Fibroblast of the aortic adventitia (primary cell): ENCODE results near the gene AARS2. TPM values are rescaled to one million over a fixed set of nuclear protein-coding genes. Genes with fewer than 3 reads are reported as not detected.

Experiments used
- DNase-seq: peaks from one replicate; pipeline ENCODE4 v3.0.0-alpha.2; 2010; ENCODE audit warnings: low read depth
- H3K4me3 ChIP-seq: 2 replicates; pipeline ENCODE4 v1.5.1; 2011; ENCODE audit warnings: low read depth, mild to moderate bottlenecking, control low read depth, low read length, moderate library complexity
- total RNA-seq: library from RNA; depleted of rRNA; stranded (reverse); fragments of >200 nt; gene quantifications from 2 replicates; pipeline ENCODE4 v1.2.3, GENCODE V29; 2012; ENCODE audit warnings: low replicate concordance
- TF ChIP-seq, protein P1 (sequence below): IDR thresholded peaks from 2 replicates; pipeline ENCODE4 v1.5.1; 2011; ENCODE audit warnings: mild to moderate bottlenecking, low read length, control low read depth, inconsistent platforms; ENCODE audit not compliant: insufficient read depth

Gene AARS2
- total RNA-seq, 1 donor = 12.7 TPM

GRCh38 chr6:44294832-44295791 lies 18.0 kb downstream of the AARS2 start:
- no peak for DNase-seq
- no peak overlapping the region for H3K4me3 ChIP-seq
- TF ChIP-seq, protein P1, sequence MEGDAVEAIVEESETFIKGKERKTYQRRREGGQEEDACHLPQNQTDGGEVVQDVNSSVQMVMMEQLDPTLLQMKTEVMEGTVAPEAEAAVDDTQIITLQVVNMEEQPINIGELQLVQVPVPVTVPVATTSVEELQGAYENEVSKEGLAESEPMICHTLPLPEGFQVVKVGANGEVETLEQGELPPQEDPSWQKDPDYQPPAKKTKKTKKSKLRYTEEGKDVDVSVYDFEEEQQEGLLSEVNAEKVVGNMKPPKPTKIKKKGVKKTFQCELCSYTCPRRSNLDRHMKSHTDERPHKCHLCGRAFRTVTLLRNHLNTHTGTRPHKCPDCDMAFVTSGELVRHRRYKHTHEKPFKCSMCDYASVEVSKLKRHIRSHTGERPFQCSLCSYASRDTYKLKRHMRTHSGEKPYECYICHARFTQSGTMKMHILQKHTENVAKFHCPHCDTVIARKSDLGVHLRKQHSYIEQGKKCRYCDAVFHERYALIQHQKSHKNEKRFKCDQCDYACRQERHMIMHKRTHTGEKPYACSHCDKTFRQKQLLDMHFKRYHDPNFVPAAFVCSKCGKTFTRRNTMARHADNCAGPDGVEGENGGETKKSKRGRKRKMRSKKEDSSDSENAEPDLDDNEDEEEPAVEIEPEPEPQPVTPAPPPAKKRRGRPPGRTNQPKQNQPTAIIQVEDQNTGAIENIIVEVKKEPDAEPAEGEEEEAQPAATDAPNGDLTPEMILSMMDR = no peak

GRCh38 chr6:44292661-44293365 lies 20.3 kb downstream of the AARS2 start:
- TF ChIP-seq, protein P1 = no peak
- H3K4me3 ChIP-seq = no peak overlapping the region
- DNase-seq = no peak

GRCh38 chr6:44291841-44292240 lies 21.3 kb downstream of the AARS2 start:
- H3K4me3 ChIP-seq = no peak overlapping the region
- TF ChIP-seq, protein P1 = no peak
- no peak for DNase-seq

DNA sequence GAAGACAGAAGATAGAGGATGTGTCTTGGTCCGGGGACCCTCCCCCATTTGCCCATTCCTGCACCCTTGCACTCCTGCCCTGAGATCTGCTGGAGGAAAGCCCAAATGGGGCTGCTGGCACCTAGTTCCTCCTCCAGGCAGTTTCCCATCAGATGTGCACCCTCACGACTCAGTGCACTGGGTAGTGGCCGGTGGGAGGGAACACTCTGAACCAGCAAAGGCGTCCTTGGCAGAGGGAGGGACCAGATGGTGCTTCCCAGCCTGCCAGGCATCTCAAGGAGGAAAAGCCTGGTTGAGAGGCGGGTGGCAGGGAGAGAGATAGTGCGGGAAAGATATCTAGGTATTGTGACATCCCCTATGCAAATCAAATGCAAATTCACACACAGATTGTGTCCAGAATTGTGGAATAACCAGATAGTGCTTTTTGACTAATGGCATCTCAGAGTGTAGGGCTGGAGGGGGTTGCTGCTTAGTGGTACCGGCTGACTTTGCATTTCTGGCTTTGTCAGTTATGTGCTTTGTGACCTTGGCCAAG lies 23.4 kb downstream of the AARS2 start:
- no peak overlapping the region for H3K4me3 ChIP-seq
- TF ChIP-seq, protein P1 = no peak
- DNase-seq = no peak

GRCh38 chr6:44286747-44287146 lies 26.4 kb downstream of the AARS2 start:
- no peak for DNase-seq

GRCh38 chr6:44286285-44286565 lies 26.9 kb downstream of the AARS2 start:
- DNase-seq = no peak
- no peak overlapping the region for H3K4me3 ChIP-seq
- TF ChIP-seq, protein P1 = no peak

More at GRCh38 chr6:44286747-44287146, 26.4 kb downstream of the AARS2 start:
- TF ChIP-seq, protein P1 = no peak
- no peak overlapping the region for H3K4me3 ChIP-seq
